Liver (tissue), 3 donors: Measurements from ENCODE around the gene SRSF4.

Source experiments
- FOXA1 ChIP-seq: IDR thresholded peaks from 2 replicates; pipeline ENCODE4 v1.6.1; 2016; ENCODE audit warnings: antibody characterized with exemption
- GABPA ChIP-seq, 2 donors: IDR thresholded peaks in 1 of 2; conservative IDR thresholded peaks in 1 of 2; 2 replicates each; pipeline ENCODE4 v1.6.1; 2016; ENCODE audit warnings: antibody characterized with exemption in 2 of 2, mild to moderate bottlenecking in 1 of 2, moderate library complexity in 1 of 2
- TAF1 ChIP-seq: conservative IDR thresholded peaks from 2 replicates; pipeline ENCODE4 v1.6.1; 2016; ENCODE audit warnings: antibody characterized with exemption, mild to moderate bottlenecking
- YY1 ChIP-seq: IDR thresholded peaks from 2 replicates; pipeline ENCODE4 v1.6.1; 2016; ENCODE audit warnings: antibody characterized with exemption, mild to moderate bottlenecking
- TF ChIP-seq, protein P1 (sequence below): fragments of 150-350 bp; IDR thresholded peaks from 2 replicates; pipeline ENCODE4 v1.5.1; 2017; ENCODE audit warnings: improper control_type of control experiment, low read depth, low read length; ENCODE audit not compliant: missing input control
- TF ChIP-seq, protein P2 (sequence below): IDR thresholded peaks from 2 replicates; pipeline ENCODE4 v1.6.1; 2016; ENCODE audit warnings: antibody characterized with exemption
- TF ChIP-seq, protein P3 (sequence below): IDR thresholded peaks from 2 replicates; pipeline ENCODE4 v1.6.1; 2016; ENCODE audit warnings: antibody characterized with exemption, mild to moderate bottlenecking
- TF ChIP-seq, protein P4 (sequence below): IDR thresholded peaks from 2 replicates; pipeline ENCODE4 v1.6.1; 2016; ENCODE audit warnings: antibody characterized with exemption
- donor health status: healthy.
- donor health status: healthy.

DNA sequence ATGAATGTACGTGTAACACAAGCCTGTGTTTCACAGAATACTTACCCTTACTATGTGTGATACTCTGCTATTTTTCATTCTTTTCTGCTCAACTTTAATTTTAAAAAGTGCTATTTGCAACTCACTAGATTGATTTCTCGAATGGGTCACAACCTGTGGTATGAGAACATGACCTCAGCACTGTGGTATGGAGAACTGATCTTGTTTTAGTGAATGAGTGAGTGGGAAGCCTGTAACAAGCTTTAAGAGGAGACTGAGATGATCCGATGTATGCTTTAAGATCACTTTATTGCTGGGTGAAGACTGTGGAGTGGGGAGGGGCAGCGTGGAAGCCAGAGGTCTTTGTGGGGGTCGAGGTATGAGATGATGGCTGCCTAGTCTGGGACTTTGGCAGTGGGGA, 27.5 kb upstream of the SRSF4 start:
- TF ChIP-seq, protein P1, sequence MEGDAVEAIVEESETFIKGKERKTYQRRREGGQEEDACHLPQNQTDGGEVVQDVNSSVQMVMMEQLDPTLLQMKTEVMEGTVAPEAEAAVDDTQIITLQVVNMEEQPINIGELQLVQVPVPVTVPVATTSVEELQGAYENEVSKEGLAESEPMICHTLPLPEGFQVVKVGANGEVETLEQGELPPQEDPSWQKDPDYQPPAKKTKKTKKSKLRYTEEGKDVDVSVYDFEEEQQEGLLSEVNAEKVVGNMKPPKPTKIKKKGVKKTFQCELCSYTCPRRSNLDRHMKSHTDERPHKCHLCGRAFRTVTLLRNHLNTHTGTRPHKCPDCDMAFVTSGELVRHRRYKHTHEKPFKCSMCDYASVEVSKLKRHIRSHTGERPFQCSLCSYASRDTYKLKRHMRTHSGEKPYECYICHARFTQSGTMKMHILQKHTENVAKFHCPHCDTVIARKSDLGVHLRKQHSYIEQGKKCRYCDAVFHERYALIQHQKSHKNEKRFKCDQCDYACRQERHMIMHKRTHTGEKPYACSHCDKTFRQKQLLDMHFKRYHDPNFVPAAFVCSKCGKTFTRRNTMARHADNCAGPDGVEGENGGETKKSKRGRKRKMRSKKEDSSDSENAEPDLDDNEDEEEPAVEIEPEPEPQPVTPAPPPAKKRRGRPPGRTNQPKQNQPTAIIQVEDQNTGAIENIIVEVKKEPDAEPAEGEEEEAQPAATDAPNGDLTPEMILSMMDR = no peak
- TF ChIP-seq TAF1 = no peak
- TF ChIP-seq, protein P2, sequence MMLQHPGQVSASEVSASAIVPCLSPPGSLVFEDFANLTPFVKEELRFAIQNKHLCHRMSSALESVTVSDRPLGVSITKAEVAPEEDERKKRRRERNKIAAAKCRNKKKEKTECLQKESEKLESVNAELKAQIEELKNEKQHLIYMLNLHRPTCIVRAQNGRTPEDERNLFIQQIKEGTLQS = no peak
- no peak for TF ChIP-seq FOXA1
- no peak for TF ChIP-seq GABPA (IDR thresholded peaks at IDR 0.05 in 1 of 2, conservative IDR thresholded peaks at IDR 0.05 in 1 of 2)
- TF ChIP-seq YY1 = no peak
- TF ChIP-seq, protein P3, sequence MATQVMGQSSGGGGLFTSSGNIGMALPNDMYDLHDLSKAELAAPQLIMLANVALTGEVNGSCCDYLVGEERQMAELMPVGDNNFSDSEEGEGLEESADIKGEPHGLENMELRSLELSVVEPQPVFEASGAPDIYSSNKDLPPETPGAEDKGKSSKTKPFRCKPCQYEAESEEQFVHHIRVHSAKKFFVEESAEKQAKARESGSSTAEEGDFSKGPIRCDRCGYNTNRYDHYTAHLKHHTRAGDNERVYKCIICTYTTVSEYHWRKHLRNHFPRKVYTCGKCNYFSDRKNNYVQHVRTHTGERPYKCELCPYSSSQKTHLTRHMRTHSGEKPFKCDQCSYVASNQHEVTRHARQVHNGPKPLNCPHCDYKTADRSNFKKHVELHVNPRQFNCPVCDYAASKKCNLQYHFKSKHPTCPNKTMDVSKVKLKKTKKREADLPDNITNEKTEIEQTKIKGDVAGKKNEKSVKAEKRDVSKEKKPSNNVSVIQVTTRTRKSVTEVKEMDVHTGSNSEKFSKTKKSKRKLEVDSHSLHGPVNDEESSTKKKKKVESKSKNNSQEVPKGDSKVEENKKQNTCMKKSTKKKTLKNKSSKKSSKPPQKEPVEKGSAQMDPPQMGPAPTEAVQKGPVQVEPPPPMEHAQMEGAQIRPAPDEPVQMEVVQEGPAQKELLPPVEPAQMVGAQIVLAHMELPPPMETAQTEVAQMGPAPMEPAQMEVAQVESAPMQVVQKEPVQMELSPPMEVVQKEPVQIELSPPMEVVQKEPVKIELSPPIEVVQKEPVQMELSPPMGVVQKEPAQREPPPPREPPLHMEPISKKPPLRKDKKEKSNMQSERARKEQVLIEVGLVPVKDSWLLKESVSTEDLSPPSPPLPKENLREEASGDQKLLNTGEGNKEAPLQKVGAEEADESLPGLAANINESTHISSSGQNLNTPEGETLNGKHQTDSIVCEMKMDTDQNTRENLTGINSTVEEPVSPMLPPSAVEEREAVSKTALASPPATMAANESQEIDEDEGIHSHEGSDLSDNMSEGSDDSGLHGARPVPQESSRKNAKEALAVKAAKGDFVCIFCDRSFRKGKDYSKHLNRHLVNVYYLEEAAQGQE = no peak
- TF ChIP-seq, protein P4, sequence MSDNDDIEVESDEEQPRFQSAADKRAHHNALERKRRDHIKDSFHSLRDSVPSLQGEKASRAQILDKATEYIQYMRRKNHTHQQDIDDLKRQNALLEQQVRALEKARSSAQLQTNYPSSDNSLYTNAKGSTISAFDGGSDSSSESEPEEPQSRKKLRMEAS = no peak
